GM12873 (cell line): Measurements from ENCODE around the gene PLCE1.

Experiments used
- CTCF ChIP-seq: IDR thresholded peaks from 2 replicates; pipeline ENCODE4 v1.5.1; 2012; ENCODE audit warnings: low read depth, mild to moderate bottlenecking, moderate library complexity, low read length, control low read depth; ENCODE audit not compliant: insufficient read depth; ENCODE audit errors: missing control alignments

Gene PLCE1

GRCh38 chr10:93958834-93959233 is 34.9 kb upstream of the PLCE1 start:
- no peak for TF ChIP-seq CTCF

GRCh38 chr10:93962973-93963372 is 30.8 kb upstream of the PLCE1 start:
- no peak for TF ChIP-seq CTCF

- TF ChIP-seq CTCF = no peak
Observed at GRCh38 chr10:93963434-93963833, 30.3 kb upstream of the PLCE1 start.

- no peak for TF ChIP-seq CTCF
Observed at GRCh38 chr10:93965911-93966310, 27.8 kb upstream of the PLCE1 start.

- no peak for TF ChIP-seq CTCF
Observed at GRCh38 chr10:93967756-93968155, 26.0 kb upstream of the PLCE1 start.

GRCh38 chr10:93968540-93968945 is 25.2 kb upstream of the PLCE1 start:
- TF ChIP-seq CTCF = no peak

- no peak for TF ChIP-seq CTCF
Observed at GRCh38 chr10:93973748-93974445, 19.8 kb upstream of the PLCE1 start.
